GM12891 (cell line): ENCODE results near the gene MAP3K13.

ENCODE experiments used
- PAX5 ChIP-seq: IDR thresholded peaks from 2 replicates; pipeline ENCODE4 v1.6.1; 2011; ENCODE audit warnings: low read length, moderate library complexity, mild to moderate bottlenecking; ENCODE audit not compliant: insufficient read depth, severe bottlenecking
- POLR2A ChIP-seq: IDR thresholded peaks from 2 replicates; pipeline ENCODE4 v1.6.1; 2011; ENCODE audit warnings: low read depth, low read length, control low read depth
- POLR2AphosphoS5 ChIP-seq: IDR thresholded peaks from 2 replicates; pipeline ENCODE4 v1.6.1; 2011; ENCODE audit warnings: low read depth, low read length, control low read depth
- POU2F2 ChIP-seq: IDR thresholded peaks from 2 replicates; pipeline ENCODE4 v1.6.1; 2011; ENCODE audit warnings: low read depth, mild to moderate bottlenecking, control low read depth, low read length, moderate library complexity
- SPI1 ChIP-seq: IDR thresholded peaks from 2 replicates; pipeline ENCODE4 v1.6.1; 2011; ENCODE audit warnings: low read depth, low read length, control low read depth
- TAF1 ChIP-seq: IDR thresholded peaks from 2 replicates; pipeline ENCODE4 v1.6.1; 2011; ENCODE audit warnings: low read depth, low read length, control low read depth

- TF ChIP-seq POLR2AphosphoS5, result no peak
- no peak for TF ChIP-seq POLR2A
- no peak for TF ChIP-seq PAX5
- no peak for TF ChIP-seq TAF1
- no peak for TF ChIP-seq SPI1
- TF ChIP-seq POU2F2, result no peak
Measured at GRCh38 chr3:185422677-185423076, 59.7 kb downstream of the MAP3K13 start.
